Activated CD8-positive, alpha-beta memory T cell treated with anti-CD3 and anti-CD28 coated beads for 48 hours (primary cell): ENCODE data around the gene CHURC1.

Experiments
- DNase-seq, 3 experiments: peaks; one replicate each; pipeline ENCODE4 v3.0.0-alpha.2; 2020; ENCODE audit warnings: low read depth in 2 of 3, low spot score in 2 of 3

Gene CHURC1

GRCh38 chr14:64937821-64938193 is 23.6 kb downstream of the CHURC1 start:
- no peak for DNase-seq

DNA sequence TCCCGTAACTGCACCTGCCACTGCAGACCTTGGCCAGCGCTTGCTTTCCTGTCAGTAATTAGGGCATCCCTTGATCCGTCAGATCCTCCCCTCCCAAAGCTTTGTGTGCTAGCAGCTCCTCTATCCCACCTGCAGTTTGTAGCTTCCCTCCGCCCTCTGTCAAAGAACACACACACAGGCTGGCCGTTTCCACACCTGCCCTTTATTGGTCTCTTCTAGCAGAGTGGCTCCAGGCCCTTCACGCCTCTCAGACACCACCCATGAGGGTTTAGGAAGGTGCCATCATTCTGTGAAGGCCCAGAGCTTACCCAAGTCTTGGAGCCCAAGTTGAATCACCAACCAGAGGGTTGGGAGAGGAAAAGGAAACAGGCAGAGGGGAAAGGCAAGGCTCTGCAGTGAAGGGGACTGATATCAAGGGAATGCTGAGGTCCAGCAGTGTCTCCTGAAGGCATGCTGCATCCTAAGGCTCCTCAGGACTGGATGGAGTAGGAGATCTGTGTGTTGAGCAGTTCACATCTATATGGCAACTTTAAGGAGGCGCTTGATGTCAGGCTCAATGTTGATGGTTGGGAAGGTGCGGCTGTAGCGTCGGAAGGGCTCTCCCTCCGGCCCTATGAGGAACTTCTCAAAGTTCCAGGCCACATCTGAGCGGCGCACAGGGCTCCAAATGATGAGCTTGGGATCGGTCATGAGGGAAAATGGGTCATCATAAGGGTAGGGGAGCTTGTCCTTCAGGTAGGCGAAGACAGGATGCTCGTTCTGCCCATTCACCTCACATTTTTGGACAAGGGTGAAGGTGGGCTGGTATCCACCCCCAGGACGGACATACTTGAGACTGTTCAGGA is 24.9 kb downstream of the CHURC1 start:
- no peak for DNase-seq

DNA sequence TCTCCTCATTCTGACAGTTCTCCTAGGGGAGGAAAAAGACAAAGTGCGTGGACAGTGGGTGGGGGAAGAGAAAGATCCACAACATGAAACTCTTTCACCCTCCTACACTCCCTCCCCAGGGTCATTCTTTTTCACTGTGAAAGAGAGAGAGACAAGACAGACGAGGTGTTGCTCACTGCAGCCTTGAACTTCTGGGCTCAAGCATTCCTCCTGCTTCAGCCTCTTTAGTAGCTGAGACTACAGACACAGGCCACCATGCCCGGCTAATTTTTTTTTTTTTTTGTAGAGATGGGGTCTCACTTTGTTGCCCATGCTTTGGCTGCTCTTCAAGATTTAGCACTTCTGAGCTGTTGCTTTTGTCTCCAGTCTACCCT is 25.5 kb downstream of the CHURC1 start:
- DNase-seq = no peak

- no peak for DNase-seq
These were observed 26.2 kb downstream of the CHURC1 start for GRCh38 chr14:64940336-64940910.

DNA sequence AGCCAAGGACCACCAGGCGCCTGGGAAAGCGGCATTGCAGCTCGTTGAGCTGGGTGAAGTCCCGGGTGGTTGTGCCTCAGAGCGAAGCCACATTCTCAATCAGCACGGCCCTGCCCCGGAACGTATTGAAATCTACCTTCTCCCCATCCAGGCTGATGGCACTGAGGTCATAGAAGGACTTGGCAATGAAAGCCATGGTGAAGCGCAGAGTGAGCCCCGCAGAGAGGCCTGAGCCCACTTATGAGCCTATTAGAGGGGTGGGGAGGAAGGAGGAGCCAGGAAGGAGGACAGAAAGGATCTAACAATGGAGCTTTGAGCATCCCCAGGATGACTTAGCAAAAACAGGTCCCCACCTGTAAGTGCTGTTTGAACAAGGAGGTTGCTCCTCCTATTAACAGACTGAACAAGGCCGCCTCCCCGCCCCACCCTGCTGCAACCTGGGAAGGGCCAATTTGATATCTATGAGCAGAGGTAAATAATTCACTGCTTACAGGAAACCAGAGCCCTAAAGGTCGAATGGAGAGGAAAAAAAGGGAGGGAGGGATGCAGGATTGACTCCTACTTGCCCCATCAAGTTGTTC is 28.4 kb downstream of the CHURC1 start, which contains the start of gene GPX2:
TSS of gene GPX2 (minus strand) at position 215 of the 581 bp plus-strand sequence. CDS start at position 196, 19 bp downstream.
- DNase-seq = no peak

GRCh38 chr14:64943556-64943955 is 29.3 kb downstream of the CHURC1 start:
- DNase-seq = no peak

DNA sequence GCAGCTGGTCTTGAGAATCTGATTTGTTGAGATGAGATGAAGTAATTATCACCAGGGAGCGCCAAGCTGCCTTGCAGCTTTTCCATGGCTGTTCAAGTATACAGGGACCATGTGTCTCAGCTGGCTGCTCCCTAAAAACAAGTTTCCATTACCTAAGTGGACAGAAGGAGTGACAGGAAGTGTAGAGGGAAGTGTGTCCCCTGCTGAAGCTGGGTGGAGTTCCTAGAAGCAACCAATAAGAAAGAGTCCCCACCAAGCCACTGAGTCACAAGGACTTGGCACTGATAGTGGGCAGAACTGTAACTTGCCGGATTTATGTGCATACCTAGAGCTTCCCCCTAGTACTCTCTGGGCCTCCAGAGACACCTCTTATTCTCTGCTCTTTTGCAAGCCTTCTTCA is 29.8 kb downstream of the CHURC1 start:
- no peak for DNase-seq

- no peak for DNase-seq
These were observed 30.6 kb downstream of the CHURC1 start for GRCh38 chr14:64944861-64945260.

GRCh38 chr14:64945431-64946178 is 31.4 kb downstream of the CHURC1 start:
- DNase-seq = no peak

DNA sequence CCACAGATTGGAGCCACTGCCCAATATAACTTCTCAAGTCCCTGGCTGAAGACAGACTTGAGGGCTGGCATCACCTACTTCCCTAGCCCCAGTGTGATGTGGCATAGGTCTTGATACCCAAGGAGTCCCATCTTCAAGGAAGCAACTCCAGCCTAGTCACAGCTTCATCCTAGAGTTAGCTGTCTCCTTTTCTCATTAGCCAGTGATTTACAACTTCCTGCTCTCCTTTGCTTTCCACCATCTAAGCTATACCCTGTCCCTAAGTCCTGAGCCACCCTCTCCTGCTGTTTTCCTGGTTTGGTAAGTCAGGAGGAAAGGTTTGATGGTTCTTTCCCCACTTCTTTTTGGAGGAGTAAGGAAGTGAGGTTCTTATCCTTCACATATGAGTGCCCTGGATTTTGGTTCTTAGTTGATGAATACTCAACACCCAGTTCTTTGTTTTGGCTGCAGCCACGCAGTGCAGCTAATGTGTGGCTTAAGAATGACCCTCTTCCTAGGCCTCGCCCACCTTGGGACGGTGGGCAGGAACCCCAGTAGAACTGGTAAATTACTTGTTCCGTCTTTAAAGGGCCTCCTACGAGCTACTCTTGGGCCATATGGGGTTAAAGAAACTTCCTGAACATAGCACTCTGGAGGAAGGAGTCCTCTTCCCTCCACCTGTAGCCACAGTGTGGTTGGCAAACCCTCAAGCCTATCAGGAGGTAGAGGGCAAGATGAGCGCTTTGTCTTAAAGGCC is 32.2 kb downstream of the CHURC1 start:
- DNase-seq = no peak

- DNase-seq = no peak
These were observed 33.7 kb downstream of the CHURC1 start for GRCh38 chr14:64947710-64948611.

- no peak for DNase-seq
These were observed 34.5 kb downstream of the CHURC1 start for GRCh38 chr14:64948612-64949210.

- DNase-seq = no peak
These were observed 36.6 kb downstream of the CHURC1 start for GRCh38 chr14:64950889-64951288.

GRCh38 chr14:64951291-64951690 is 37.0 kb downstream of the CHURC1 start:
- DNase-seq = no peak

DNA sequence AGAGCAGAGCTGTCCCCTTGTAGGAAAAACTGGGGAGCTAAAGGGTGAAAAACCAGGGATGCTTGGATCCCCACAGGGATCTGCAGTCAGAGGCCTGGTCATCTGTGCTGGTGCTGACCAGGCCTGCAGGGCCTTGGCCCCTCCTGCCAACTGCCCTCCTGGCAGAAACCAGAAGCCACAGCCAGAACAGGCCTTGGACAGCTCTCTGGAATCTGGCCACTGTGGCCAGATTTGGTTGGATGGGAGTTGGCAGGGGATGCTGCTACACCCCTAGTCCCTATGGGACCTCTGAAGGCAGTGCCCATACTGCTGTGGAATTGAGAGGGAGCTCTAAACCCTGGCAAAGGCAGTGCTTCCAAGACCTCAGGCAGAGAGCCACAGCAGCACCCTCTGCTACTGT is 37.5 kb downstream of the CHURC1 start:
- DNase-seq = no peak

GRCh38 chr14:64952598-64953309 is 38.5 kb downstream of the CHURC1 start:
- no peak for DNase-seq

DNA sequence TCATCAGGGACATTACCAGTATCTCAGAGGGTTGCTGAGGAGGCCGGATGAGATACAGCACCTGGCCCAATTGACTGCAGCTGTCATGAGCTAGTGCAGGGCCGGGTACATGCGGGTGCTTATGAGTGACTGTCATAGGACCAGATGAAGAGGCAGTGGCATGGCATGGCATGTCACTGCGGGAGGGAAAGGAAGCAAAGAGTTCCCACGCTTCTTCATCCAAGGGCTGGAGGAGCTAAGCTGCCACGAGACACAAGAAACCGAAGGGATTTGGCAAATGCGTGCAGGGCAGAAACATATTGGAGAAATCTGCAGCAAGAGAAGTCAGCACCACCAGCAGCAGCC is 39.0 kb downstream of the CHURC1 start:
- DNase-seq = no peak

GRCh38 chr14:64953661-64954060 is 39.4 kb downstream of the CHURC1 start:
- DNase-seq = no peak
